Pons (tissue), 1 donor: ENCODE data around the gene LARGE2.

Experiments
- DNase-seq: peaks from one replicate; pipeline ENCODE4 v3.0.0-alpha.2; 2016; ENCODE audit warnings: low spot score

The LARGE2 gene

GRCh38 chr11:45930031-45930794 lies 7.8 kb downstream of the LARGE2 start:
- DNase-seq, result no peak

- DNase-seq, result no peak
These were observed 8.6 kb downstream of the LARGE2 start for GRCh38 chr11:45930951-45931570.

GRCh38 chr11:45931739-45932138 lies 9.3 kb downstream of the LARGE2 start:
- DNase-seq, result no peak

- no peak for DNase-seq
These were observed 9.8 kb downstream of the LARGE2 start for GRCh38 chr11:45932217-45932616.

- peak; percentile 42 for DNase-seq
These were observed 10.8 kb downstream of the LARGE2 start for GRCh38 chr11:45933131-45933831.

GRCh38 chr11:45933846-45934579 lies 11.6 kb downstream of the LARGE2 start:
- no peak for DNase-seq

- DNase-seq, result no peak
These were observed 12.3 kb downstream of the LARGE2 start for GRCh38 chr11:45934580-45935318.

- no peak for DNase-seq
These were observed 13.1 kb downstream of the LARGE2 start for GRCh38 chr11:45935349-45936064.

- DNase-seq, result no peak
These were observed 14.1 kb downstream of the LARGE2 start for GRCh38 chr11:45936511-45937054.

- no peak for DNase-seq
These were observed 15.5 kb downstream of the LARGE2 start for GRCh38 chr11:45937916-45938315.

- no peak for DNase-seq
These were observed 17.4 kb downstream of the LARGE2 start for GRCh38 chr11:45939836-45940235.

GRCh38 chr11:45941285-45941684 lies 18.8 kb downstream of the LARGE2 start:
- DNase-seq, result no peak

GRCh38 chr11:45942381-45942780 lies 19.9 kb downstream of the LARGE2 start:
- no peak for DNase-seq

- no peak for DNase-seq
These were observed 23.0 kb downstream of the LARGE2 start for GRCh38 chr11:45945397-45945999.

- DNase-seq, result no peak
These were observed 25.4 kb downstream of the LARGE2 start for GRCh38 chr11:45947885-45948284.

GRCh38 chr11:45948356-45948755 lies 25.9 kb downstream of the LARGE2 start:
- peak; percentile 60 for DNase-seq

GRCh38 chr11:45949992-45950407 lies 27.5 kb downstream of the LARGE2 start:
- DNase-seq, result peak; percentile 62

- no peak for DNase-seq
These were observed 37.4 kb downstream of the LARGE2 start for GRCh38 chr11:45959851-45960250.

- DNase-seq, result no peak
These were observed 38.1 kb downstream of the LARGE2 start for GRCh38 chr11:45960387-45961095.
